Adrenal gland (tissue), 5 donors: ENCODE measurements around the gene HAX1.

Source experiments
- POLR2A ChIP-seq, 2 donors: fragments of 450-650 bp; IDR thresholded peaks; one replicate each; pipeline ENCODE4 v1.6.1; 2017; ENCODE audit warnings: antibody characterized with exemption in 2 of 2, mild to moderate bottlenecking in 2 of 2, moderate library complexity in 1 of 2
- TF ChIP-seq, protein P1 (sequence below), 6 experiments: fragments of 450-650 bp in 4 of 6; fragments of 200-600 bp in 2 of 6; sonication (generic) in 1 of 6; IDR thresholded peaks; 1 replicate in 5 of 6; 2 replicates in 1 of 6; pipeline versions ENCODE4 v1.5.1 to v1.8.0; 2016 to 2021; ENCODE audit warnings: antibody characterized with exemption in 6 of 6, mild to moderate bottlenecking in 2 of 6, moderate library complexity in 1 of 6
- donor health status: DM: no; HTN: no; CAD: no.

DNA sequence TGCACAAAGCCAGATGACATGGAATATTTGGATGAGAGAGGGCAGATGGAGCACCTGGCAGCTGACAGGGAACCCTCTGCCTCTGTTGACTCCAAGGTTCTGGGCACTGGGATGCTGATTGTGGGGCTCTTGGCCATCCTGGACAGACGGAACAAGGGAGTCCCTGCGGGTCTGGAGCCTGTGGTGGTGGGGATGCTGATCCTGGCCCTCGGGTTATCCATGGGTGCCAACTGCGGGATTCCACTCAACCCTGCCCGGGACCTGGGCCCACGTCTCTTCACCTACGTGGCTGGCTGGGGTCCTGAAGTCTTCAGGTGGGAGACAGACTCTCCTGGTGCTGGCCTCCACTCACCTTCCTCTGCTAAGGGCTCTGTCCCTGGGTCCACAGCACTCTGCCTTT is 51.1 kb downstream of the HAX1 start:
- TF ChIP-seq, protein P1, sequence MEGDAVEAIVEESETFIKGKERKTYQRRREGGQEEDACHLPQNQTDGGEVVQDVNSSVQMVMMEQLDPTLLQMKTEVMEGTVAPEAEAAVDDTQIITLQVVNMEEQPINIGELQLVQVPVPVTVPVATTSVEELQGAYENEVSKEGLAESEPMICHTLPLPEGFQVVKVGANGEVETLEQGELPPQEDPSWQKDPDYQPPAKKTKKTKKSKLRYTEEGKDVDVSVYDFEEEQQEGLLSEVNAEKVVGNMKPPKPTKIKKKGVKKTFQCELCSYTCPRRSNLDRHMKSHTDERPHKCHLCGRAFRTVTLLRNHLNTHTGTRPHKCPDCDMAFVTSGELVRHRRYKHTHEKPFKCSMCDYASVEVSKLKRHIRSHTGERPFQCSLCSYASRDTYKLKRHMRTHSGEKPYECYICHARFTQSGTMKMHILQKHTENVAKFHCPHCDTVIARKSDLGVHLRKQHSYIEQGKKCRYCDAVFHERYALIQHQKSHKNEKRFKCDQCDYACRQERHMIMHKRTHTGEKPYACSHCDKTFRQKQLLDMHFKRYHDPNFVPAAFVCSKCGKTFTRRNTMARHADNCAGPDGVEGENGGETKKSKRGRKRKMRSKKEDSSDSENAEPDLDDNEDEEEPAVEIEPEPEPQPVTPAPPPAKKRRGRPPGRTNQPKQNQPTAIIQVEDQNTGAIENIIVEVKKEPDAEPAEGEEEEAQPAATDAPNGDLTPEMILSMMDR (IDR thresholded peaks at IDR 0.05): no peak
- TF ChIP-seq POLR2A (IDR thresholded peaks at IDR 0.05): no peak
